GM18868 (cell line): Measurements from ENCODE around the gene SLC39A9.
"Not testable (repeated sequence)": the region's sequence is repeated elsewhere in the genome, so short reads cannot be mapped to it uniquely, and the experiment has no call there.

ENCODE experiments used
- ATAC-seq: cut with Tn5 transposase; IDR thresholded peaks from one replicate; pipeline ENCODE4 v1.9.1; 2021; ENCODE audit warnings: mild to moderate bottlenecking, moderate library complexity; ENCODE audit not compliant: unreplicated experiment

SLC39A9 gene

DNA sequence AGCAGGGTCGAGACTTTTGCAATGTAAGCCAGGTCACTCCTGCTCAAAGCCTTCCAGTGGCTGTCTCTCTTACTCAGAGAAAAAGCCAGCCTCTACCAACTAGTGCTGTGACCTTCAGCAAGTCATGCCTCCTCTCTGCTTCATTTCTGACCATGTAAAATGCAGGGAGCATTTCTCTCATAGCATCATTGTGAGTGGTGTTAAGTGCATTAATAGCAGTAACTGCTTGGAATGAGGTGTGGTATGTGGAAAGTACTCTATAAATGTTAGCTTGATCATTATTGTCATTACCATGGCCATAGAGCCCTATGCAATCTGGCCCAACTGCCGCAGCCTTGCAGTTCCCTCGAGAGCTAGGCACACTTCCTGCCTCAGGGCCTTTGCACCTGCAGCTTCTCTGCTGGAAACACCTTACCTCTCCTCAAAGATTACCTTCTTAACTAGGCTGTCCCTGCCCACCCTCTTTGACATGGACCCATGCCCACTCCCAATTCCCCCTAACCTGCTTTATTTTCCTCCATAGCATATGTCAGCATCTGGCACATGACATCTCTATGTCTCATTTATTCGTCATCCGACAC lies 96.9 kb downstream of the SLC39A9 start:
- ATAC-seq: no peak

DNA sequence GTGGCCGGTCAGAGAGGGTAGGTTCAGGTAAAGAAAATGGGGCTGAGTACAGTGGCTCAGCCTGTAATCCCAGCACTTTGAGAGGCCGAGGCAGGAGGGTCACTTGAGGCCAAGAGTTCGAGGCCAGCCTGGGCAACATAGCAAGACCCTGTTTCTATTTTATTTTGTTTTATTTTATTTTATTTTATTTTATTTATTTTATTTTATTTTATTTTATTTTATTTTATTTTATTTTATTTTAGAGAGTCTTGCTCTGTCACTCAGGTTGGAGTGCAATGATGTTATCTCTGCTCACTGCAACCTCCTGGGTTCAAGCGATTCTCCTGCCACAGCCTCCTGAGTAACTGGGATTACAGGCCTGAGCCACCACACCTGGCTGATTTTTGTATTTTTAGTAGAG lies 99.4 kb downstream of the SLC39A9 start:
- ATAC-seq: not testable (repeated sequence)

DNA sequence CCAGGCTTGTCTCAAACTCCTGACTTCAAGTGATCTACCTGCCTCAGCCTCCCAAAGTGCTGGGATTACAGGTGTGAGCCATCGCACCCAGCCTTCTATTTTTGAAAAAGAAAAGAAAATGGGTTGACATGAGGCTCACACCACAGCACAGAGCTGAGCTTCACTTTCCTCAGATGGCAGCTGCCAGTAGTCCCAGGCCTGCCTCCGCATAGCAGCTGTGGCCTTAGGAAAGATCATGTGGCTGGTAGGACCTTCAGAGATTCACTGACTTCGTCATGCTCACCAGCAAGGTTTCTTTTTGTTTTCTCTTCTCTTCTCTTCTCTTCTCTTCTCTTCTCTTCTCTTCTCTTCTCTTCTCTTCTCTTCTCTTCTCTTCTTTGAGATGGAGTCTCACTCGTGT lies 99.8 kb downstream of the SLC39A9 start:
- not testable (repeated sequence) for ATAC-seq

DNA sequence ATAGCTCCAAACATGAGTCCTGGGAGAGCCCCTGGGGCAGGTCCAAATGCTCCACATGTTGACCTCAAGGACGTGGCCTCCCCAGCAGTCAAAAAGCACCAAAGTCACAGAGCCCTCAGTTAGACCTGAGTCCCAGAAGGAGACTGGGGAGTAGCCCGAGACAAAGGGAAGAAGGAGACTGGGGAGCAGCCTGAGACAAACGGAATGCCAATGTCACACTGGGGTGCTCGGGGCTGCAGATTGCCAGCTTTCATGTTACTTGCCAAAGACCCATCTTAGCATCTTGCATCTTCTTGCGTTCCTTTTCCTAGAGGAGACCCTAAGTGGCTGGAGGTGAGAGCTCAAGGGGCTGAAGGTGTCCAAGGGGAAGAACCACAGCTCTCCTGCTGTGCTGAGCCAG lies 100.9 kb downstream of the SLC39A9 start:
- ATAC-seq: no peak

DNA sequence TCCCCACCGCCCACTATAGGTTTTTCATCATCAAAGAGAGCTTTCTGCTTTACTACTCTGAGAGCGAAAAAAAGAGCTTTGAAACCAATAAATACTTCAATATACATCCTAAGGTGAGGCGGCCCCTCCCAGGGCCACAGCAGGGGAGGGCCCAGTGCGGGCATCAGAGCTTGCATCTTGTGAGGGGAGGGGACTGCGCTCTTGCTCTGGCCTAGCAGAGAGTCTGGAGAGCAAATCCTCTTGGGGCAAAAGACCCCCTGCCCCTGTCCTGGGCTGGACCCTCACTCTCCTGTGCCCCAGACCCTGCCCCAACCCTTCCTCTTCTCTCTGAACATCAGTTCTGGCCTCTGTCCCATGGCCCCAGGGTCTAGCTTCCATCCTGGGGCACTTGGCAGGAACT lies 101.6 kb downstream of the SLC39A9 start:
- ATAC-seq: no peak

DNA sequence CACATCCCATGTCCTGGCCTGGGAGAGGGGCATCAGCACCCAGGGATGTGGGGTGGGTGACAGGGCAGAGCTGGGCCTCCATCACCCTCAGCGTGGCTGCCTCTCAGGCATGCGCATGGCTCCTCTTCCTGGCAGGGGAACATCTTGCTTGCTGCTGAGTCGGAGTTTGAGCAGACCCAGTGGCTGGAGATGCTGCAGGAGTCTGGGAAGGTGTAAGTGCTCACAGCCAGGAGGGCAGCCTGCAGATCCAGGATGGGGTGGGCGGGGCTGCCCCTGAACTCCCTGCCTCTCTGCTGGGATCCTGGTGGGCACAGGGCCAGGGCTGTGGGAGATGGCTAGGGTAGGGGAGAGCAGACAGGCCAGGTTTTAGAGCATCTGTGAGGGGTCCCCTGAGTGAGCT lies 102.2 kb downstream of the SLC39A9 start:
- ATAC-seq: no peak

DNA sequence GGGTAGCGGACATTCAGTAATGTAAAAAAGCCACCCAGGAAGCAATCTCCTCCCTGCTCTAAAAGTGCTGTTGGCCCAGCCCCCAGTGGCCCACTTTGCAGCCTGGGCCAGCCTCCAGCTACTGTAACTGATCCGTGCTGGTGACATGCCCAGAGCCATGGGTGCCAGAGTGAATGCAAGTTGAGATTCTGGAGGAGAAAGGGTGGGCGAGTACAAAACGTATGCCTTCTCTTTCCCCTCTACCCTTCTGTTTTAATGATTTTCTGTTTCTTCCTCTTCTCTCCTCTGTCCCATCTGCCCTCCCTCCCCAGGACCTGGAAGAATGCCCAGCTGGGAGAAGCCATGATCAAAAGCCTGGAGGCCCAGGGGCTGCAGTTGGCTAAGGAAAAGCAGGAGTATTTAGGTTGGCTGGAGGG lies 102.9 kb downstream of the SLC39A9 start:
- ATAC-seq: no peak

DNA sequence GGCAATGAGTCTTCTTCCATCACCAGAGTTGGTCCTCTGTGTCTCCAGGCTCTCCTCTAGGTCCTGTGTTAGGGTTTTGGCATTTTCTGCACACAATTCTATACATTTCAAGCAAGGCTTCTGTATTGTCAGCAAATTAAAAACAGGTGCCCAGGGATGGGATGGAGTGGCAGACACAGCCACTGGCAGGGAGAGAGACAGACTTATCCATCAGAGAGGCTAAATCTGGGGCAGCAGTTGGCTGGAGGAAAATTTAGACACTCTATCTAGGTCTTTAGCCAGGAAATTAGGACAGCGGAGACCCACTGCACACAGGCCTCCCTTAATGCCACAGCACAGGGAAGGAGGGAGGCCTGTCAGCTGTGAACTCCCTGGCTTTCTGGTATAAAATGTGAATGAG lies 106.3 kb downstream of the SLC39A9 start:
- no peak for ATAC-seq

DNA sequence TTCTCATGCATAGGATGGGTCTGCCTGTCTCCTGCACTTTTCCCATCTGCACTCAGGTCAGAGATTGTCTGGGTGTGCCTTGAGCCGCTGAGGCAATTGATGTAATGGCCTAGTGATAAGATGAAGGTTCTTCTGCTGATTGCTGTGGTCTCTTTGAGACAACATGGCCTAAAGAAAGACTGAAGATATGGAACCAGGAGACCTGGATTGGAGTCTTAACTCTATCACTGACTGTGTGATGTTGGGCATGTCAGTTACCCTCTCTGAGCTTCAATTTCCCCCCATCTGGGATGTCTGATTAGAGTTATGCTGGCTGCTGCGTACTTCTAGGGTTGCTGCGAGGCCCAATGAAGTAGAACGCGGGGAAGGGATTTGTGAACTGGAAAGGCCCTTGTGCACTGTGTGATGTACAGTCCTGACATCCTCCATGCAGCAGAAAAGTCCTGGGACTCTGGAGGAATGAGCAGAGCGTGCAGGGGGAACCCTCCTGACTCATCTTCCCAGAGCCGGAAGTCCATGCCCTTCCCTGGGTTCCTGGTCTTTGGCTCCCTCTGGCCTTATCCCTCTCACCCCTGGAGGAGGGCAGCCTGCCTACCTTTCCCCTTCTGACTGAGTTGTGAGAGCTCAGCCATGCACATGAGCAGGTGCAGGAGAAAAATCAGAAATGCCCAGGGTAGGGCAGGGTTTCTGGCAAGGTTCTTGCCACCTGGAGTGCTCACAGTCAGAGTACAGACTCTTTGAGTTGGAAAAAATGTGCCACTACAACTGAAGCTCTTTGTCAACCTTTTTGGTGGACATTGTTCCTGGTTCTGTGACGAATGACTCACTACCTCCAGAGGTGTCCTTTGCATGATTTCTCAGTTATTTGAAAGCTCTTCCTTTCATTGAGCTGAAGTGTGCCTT lies 107.1 kb downstream of the SLC39A9 start:
- no peak for ATAC-seq

DNA sequence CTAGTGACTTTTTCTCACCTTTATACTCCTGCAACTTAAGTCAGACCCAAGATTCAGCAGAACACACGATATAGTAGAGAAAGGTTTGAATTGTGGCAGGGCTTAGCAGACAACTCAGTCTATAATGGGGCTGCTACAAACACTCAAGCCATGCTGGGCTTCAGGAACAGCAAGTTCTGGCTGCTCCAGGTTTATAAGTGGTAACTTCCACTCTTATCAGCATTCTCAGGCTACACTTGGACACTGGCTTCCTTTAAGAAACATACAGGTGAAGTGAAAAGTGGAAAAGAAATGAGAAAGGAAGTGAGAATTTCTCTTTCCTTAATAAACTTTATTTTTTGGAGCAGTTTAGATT lies 107.7 kb downstream of the SLC39A9 start:
- no peak for ATAC-seq
